GM21360 (cell line): ENCODE data around the gene FAM210B.
"Not testable (repeated sequence)": the region's sequence is repeated elsewhere in the genome, so short reads cannot be mapped to it uniquely, and the experiment has no call there.

ENCODE experiments used
- ATAC-seq: cut with Tn5 transposase; IDR thresholded peaks from one replicate; pipeline ENCODE4 v1.9.1; 2021; ENCODE audit warnings: mild to moderate bottlenecking, moderate library complexity; ENCODE audit not compliant: unreplicated experiment

FAM210B gene

DNA sequence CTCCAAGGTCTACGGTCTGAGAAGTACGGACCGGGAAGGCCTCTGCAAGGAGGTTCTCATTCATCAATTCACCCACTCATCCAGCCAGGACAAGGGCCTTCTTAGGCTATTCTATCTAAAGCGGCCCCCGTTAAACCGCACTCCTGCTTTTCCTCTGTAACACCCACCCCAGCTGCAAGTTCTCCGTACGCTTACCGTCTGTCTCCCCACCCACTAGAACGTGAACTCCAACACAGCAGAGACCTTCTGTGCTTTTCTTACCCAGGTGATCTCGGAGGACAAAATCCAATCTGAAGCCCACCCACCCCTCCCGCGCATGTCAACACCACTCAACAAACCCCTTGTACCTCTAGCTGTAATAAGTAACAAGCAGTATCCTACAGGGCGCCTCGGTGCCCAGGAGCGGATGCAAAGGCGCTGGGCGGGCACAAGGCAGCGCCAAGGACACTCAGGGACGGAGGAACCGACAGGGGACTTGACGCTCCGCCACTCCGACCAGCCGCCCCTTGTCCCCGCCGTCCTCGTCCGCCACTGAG is 32.9 kb downstream of the FAM210B start:
- peak; percentile 31 for ATAC-seq

DNA sequence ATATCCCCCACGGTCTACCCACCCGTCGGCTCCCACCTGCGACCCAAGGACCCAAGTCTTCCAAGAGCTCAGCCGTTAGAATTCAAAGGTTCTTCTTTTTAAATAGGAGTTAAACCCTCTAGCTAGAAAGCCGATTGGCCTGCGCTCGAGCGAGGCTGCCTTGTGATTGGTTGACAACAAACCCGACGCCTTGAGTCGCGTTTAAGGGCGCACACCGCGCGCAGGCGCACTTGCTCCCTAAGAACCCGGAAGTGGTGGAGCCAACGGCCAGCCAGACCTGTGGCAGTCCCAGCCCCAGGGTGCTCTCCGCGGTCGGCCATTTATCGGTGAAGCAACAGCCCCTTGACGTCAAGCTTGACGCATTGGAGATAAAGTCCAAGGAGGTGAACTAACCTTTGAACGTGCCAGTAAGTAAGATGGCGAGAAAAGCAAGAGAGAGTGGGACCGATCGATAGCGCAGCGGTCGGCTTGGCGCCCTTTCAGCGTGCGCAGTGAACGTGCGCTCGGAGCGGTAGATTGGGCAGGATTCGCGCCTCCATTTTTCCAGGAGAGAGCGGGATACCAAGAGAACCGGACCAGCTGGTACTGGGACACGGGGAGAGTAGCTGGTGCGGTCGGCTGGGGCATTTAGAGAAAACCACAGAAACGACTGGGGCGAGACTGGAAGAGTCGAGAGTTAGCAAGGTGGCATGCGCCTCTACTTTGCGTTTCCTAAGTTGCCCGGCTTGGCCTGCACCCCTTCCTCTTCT is 33.5 kb downstream of the FAM210B start, which contains the start of the genes AURKA and CSTF1:
Gene AURKA (minus strand): TSS at position 84 of the 749 bp plus-strand sequence. CDS start 4,018 bp downstream, outside the sequence.
Gene CSTF1 (plus strand): TSS at position 514 of the 749 bp plus-strand sequence. CDS start 2,908 bp downstream, outside the sequence.
- ATAC-seq: peak; percentile 94

DNA sequence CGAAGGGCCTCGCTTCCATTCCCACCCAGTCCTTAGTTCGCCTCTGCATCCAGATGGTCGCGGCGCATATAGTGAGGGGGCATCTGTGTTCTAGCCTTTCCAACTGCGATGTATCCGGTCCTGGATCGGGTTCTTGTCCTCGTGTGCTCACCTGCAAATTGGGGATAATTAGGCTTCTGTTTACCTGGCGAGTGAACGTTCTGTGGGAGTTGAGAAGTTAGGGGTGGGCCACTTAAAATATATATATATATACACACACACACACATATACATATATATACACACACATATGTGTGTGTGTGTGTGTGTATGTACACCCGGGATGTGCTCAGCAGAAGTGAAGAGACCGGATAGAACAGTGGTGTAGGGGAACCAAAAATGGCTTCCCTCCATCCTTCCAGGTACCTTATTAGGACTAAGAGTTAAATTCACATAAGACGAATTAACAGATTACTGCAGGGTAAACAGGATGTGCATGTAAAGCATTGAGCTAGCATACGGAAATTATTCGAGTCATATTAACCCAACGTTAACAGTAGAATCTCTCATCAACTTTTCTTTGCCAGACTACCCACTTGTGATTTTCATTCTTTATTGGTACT is 34.2 kb downstream of the FAM210B start:
- no peak for ATAC-seq

- ATAC-seq: no peak
These were observed 34.9 kb downstream of the FAM210B start for GRCh38 chr20:56393653-56394052.

DNA sequence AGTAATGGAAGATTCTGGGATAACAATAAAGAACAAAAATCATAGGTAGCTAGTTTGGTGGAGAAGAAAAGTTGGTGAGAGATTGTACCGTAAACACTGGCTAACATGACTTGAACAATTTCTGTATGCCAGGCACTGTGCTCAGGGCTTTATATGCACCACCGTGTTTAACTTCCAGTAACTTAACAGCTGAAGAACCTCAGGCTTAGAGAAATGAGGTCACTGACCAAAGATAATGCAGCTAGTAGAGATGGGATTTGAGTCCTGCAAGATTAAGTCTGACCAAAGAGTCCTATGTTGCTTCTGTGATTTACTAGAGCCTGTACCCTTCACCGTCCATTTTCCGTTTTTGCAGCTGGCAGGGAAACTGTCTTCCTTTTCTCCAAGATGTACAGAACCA is 36.4 kb downstream of the FAM210B start:
- no peak for ATAC-seq

DNA sequence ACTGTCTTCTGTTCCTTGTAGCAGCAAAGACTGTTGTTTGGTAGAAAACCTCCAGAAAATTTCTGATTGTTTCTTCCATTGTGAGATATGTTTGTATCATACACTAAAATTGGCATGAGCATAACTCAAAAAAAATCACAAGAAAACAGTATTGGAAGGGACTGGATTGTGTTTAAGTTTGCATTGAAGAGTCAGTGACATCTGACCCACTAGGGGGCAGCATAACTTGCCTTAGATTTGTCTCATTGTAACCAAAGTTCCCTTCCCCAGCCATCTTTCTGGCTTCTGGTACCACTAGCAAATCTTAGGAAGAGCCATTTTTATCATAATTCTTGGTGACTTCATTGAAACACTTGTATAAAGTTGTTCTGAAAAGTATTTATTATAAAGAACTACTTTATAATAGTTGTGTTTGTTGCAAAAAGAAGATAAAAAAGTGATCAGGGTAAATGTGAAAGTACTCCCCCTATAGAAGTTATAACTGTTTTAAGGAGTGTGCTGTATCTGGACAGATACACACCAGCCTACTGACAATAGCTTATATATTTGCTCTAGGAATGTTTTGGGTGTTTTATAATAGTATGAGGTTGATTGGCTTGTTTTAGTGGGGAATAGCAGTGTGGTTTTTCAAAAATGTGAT is 41.3 kb downstream of the FAM210B start:
- ATAC-seq: peak; percentile 74

DNA sequence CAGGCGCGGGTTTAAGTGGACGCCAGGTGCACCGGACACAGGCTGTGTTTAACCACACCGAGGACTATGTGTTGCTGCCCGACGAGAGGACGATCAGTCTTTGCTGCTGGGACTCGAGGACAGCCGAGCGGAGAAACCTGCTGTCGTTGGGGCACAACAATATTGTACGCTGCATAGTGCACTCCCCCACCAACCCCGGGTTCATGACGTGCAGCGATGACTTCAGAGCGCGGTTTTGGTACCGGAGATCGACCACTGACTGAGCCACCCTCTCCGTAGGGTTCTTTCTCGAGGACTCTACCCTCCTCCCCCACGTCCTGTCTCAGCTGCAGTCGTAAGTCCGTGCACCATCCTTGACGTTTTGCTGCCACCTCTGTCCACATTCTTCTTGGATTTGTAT is 44.7 kb downstream of the FAM210B start:
- no peak for ATAC-seq

GRCh38 chr20:56405356-56405755 is 46.6 kb downstream of the FAM210B start:
- not testable (repeated sequence) for ATAC-seq

- ATAC-seq: no peak
These were observed 48.1 kb downstream of the FAM210B start for GRCh38 chr20:56406910-56407309.

- no peak for ATAC-seq
These were observed 50.7 kb downstream of the FAM210B start for GRCh38 chr20:56409521-56409920.

DNA sequence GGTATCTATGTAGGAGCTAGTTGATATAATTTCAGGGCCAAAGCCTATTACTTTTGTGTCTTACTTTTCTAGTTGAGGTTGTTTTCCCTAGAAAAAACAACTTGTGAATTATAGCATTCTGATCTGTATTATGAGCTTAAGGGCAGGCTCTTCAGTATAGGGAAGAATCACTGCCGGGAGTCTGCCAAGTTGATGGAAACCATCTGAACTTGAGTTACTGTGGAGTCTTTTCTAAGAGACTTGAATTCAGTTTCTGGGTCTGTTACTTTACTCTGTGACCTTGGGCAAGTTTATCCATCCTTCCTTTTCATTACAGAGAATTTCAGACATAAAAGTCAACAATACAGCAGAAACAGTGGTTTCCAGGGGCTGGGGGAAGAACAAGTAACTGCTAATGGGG is 51.2 kb downstream of the FAM210B start:
- no peak for ATAC-seq

DNA sequence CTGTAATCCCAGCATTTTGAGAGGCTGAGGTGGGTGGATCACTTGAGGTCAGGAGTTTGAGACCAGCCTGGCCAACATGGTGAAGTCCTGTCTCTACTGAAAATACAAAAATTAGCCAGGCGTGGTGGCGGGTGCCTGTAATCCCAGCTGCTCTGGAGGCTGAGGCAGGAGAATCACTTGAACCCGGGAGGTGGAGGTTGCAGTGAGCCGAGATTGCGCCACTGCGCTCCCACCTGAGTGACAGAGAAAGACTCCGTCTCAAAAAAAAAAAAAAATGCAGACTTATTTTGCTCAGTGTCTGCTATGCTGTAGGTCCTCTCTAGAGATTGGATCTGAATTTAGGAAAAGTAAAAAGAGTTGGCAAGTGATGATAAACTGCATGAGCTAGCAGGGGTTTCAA is 52.5 kb downstream of the FAM210B start:
- ATAC-seq: not testable (repeated sequence)

GRCh38 chr20:56411759-56412472 is 53.1 kb downstream of the FAM210B start, which contains the start of gene CASS4:
Gene CASS4, plus strand, starts transcription at chr20:56412260. Its CDS starts 199 bp downstream, at chr20:56412459.
- ATAC-seq: no peak

- ATAC-seq: no peak
These were observed 53.7 kb downstream of the FAM210B start for GRCh38 chr20:56412473-56412790.

DNA sequence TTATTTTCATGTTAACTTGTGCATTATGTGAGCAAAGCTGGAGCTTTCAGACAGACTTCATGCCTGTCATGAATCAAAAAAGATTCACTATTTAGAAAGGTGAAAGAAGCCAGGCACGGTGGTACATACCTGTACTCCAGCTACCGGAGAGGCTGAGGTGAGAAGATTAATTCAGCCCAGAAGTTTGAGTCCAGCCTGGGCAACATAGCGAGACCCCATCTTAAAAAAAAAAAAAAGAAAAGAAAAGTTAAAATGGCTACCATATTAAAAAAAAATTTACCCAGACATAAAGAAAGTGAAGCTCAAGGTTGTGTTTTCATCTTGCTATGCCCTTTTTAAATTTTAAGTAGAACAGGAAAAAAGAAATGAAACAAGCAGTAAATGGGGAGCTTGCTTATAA is 54.2 kb downstream of the FAM210B start:
- ATAC-seq: no peak

DNA sequence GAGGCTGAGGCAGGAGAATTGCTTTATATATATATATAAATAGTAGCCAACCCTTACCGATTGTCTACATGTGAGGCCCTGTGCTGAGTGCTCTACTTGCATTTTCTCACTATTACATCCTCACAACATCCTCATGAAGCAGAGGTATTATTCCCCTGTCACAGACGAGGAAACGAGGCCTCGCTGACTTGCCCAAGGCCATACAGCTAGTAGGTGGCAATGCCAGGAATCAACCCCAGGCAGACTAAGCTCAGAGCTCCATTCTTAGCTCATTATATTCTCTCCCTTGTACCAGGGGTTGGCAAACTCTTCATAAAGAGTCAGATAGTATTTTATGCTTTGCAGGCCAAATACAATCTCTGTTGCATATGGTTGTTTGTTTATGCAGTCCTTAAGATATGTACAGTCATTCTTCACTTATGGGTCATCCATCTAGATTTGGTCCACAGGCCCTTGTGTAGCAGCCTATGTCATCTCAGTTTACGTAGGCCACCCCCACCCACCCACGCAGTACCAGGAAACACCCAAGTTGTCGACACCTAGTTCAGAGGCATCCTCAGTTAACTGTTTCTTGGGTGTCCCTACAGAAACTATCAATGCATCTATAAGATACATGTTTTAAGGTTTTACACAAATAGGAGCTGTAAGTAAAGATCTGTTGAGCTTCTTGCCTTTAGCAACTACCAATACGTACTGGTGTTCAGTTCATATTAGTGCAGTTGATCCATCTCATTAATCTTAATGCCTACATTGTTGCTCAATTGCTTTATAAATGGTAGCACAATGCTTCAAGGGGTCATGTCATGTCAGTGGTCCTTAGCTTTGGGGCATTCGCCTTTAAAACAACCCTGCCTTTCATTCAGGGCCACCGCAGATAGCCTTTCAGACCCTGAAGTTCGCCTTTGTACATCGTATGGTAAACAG is 56.3 kb downstream of the FAM210B start:
- no peak for ATAC-seq

- no peak for ATAC-seq
These were observed 58.6 kb downstream of the FAM210B start for GRCh38 chr20:56417402-56417801.

GRCh38 chr20:56417911-56418310 is 59.1 kb downstream of the FAM210B start:
- ATAC-seq: no peak
